ENCODE measurements around the gene GAB1.

Gene GAB1

DNA sequence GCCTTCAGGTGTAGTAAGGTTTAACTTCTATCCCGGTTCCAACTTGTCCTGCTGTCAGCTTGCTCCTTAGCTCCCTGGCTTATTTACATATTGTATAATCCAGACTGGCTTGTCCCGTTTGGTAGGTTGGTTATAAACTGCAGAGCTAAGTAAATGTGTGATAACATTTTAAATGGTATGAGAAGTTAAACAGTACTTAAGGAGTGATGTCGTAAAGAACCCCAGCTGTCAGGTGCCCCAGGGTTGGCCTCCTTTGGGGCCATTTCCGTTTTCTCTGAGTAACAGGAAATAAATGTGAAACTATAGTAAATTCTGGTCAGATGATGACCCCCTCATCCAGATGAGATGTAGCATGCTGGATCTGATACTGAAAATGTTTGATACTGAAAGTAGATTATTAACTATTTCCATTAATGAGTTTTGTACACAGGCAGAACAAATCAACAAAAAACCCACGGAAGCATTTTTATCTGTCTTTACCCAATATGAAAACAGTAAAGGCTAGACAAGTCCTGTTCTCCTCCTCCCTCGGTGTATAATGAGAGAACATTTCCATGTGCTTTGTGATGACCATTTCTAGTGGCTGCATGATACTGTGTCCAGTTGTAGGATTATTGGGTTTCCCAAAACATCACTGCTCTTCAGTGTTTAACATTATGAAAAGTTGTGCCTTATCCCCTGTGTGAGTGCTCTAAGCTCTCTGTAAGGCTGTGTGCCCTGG lies 22.4 kb downstream of the GAB1 start:
- H3K27ac ChIP-seq: peak overlapping the region; percentile 32
- no peak for TF ChIP-seq ZFX (IDR thresholded peaks at IDR 0.05; ENCODE audit: borderline replicate concordance)

DNA sequence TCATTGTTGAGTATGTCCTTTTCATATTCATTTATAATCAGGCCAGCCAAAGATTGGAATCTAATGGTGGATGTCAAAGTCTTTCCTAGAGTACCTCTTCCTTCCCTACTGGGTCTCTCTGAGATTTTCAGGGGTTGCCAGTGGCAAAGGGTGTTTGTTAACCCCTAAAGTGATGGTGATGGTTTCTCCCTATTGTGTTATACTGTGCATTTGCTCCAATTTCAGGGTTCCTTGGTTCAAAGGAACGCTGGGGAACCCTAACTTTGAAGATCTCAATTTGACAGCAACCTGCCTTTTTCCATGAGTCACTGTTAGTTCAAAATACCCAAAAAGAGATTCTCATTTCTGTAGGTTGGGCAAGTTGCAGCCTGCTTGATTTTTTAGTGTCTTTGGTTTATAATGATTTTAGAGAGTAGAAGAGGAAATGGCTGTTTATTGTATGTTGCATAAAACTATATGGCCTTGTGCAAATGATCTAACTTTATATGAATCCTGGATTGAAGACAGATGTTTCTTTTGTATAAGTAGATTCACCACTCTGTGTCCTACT lies 23.0 kb downstream of the GAB1 start:
- TF ChIP-seq ZFX (IDR thresholded peaks at IDR 0.05; ENCODE audit: borderline replicate concordance): no peak
- TF ChIP-seq, protein P1, sequence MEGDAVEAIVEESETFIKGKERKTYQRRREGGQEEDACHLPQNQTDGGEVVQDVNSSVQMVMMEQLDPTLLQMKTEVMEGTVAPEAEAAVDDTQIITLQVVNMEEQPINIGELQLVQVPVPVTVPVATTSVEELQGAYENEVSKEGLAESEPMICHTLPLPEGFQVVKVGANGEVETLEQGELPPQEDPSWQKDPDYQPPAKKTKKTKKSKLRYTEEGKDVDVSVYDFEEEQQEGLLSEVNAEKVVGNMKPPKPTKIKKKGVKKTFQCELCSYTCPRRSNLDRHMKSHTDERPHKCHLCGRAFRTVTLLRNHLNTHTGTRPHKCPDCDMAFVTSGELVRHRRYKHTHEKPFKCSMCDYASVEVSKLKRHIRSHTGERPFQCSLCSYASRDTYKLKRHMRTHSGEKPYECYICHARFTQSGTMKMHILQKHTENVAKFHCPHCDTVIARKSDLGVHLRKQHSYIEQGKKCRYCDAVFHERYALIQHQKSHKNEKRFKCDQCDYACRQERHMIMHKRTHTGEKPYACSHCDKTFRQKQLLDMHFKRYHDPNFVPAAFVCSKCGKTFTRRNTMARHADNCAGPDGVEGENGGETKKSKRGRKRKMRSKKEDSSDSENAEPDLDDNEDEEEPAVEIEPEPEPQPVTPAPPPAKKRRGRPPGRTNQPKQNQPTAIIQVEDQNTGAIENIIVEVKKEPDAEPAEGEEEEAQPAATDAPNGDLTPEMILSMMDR (IDR thresholded peaks at IDR 0.05): no peak
- peak overlapping the region; percentile 32 for H3K27ac ChIP-seq

DNA sequence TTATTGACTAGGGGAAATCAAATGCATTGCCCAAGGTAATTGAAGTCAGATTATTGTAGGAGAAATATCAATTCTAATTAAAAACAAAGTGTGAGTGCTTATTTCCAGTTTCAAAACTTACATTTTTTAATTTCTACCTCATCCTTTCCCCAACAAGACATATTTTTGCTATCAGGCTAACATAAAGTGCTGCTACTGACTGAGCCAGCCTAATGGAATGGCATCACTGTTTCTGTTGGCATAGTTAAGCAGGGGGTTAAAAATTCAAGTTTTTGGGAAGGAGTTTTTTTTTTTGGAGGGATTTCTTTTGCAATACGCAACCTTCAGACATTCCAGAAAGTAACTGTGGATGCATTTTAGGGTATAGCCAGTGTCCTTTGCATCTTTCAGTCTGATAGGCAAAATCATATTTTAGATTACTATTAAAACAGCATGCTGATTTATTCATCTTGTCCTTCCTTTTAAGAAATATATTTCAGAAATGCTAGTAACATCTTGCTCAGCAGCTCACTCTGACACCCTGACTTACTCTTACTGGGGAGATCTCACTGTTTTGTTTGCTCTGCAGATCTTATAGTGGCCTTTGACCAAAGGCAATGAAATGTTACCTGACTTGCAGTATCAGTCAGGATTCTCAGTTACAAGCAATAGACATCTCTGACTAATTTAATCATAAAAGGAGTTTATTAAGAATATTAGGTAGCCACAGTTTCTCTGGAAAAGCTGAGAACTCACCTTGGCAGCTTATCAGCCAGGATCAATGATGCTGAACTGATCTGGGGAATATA lies 24.4 kb downstream of the GAB1 start:
- H3K27ac ChIP-seq: no peak overlapping the region
- no peak for TF ChIP-seq ZFX (IDR thresholded peaks at IDR 0.05; ENCODE audit: borderline replicate concordance)
- TF ChIP-seq, protein P1 (IDR thresholded peaks at IDR 0.05): no peak

DNA sequence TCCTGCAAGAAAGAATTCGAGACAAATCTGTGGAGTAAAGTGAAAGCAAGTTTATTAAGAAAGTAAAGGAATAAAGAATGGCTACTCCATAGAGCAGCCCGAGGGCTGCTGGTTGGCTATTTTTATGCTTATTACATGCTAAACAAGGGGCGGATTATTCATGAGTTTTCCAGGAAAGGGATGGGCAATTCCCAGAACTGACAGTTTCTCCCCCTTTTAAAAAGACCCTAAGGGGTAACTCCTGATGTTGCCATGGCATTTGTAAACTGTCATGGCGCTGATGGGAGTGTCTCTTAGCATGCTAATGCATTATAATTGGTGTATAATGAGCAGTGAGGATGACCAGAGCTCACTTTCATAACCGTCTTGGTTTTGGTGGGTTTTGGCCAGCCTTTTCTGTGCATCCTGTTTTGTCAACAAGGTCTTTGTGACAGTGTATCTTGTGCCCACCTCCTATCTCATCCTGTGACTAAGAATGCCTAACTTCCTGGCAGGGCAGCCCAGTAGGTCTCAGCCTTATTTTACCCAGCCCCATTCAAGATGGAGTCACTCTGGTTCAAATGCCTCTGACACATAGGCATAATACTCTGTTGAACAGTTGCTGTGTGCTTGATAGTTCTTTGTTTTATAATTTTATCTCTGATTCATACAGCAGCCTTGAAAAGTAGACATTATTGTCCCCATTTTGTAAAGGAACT lies 25.8 kb downstream of the GAB1 start:
- TF ChIP-seq, protein P1 (IDR thresholded peaks at IDR 0.05): no peak
- no peak for TF ChIP-seq ZFX (IDR thresholded peaks at IDR 0.05; ENCODE audit: borderline replicate concordance)
- H3K27ac ChIP-seq: no peak overlapping the region

DNA sequence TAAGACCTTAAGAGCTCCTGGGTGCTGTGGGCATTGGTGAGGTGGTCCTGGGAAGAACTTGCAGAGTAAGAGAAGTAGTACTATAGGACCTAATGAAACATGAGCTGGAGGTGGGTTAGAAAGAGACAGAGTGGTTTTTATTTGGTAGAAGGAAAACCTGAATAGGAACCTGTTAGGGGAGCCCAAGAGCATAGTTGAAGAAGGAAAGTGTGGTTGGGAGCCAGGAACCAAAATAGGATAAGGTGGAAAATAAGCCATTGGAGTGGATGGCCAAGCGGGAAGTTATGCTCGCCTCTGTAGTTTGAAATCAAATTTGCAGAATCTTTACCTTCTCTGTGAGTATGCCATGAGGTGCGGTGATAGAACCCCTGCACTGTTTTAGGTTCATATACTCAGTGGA lies 26.7 kb downstream of the GAB1 start:
- no peak for TF ChIP-seq ZFX (IDR thresholded peaks at IDR 0.05; ENCODE audit: borderline replicate concordance)
- TF ChIP-seq, protein P1 (IDR thresholded peaks at IDR 0.05): no peak
- no peak overlapping the region for H3K27ac ChIP-seq

DNA sequence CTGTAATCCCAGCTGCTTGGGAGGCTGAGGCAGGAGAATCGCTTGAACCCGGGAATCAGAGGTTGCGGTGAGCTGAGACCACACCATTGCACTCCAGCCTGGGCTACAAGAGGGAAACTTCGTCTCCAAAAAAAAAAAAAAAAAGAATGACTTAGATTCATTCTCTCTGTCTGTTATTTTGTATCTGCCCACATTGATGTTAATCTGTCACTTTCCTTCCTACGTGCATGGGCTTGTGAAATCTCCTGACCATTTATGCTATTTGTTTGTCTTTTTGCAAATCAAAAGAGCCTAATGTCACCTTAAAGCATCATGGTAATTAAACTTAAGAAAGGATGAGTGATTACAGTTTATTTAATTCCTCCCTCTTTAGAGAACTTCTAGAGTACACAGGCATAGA lies 27.4 kb downstream of the GAB1 start:
- TF ChIP-seq ZFX (IDR thresholded peaks at IDR 0.05; ENCODE audit: borderline replicate concordance): no peak
- TF ChIP-seq, protein P1 (IDR thresholded peaks at IDR 0.05): no peak
- H3K27ac ChIP-seq: no peak overlapping the region

DNA sequence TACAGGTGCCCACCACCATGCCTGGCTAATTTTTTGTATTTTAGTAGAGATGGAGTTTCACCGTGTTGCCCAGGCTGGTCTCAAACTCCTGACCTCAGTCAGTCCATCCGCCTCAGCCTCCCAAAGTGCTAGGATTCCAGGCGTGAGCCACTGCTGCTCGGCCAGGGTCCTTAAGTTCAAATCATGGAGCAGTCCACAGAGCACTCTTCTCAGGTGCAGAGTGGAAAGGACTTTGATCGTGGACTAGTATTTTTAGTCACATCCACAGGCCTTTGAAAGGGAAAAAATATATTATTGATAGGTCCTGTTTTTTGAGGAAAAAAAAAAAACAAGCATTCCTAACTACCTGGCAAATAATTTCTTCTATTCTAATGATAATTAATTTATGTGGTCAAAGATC lies 31.2 kb downstream of the GAB1 start:
- TF ChIP-seq, protein P1 (IDR thresholded peaks at IDR 0.05): no peak
- no peak for TF ChIP-seq ZFX (IDR thresholded peaks at IDR 0.05; ENCODE audit: borderline replicate concordance)
- no peak overlapping the region for H3K27ac ChIP-seq

All from 22Rv1 (cell line).